ENCODE measurements around the gene APLF.

The APLF gene, protein sequence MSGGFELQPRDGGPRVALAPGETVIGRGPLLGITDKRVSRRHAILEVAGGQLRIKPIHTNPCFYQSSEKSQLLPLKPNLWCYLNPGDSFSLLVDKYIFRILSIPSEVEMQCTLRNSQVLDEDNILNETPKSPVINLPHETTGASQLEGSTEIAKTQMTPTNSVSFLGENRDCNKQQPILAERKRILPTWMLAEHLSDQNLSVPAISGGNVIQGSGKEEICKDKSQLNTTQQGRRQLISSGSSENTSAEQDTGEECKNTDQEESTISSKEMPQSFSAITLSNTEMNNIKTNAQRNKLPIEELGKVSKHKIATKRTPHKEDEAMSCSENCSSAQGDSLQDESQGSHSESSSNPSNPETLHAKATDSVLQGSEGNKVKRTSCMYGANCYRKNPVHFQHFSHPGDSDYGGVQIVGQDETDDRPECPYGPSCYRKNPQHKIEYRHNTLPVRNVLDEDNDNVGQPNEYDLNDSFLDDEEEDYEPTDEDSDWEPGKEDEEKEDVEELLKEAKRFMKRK

DNA sequence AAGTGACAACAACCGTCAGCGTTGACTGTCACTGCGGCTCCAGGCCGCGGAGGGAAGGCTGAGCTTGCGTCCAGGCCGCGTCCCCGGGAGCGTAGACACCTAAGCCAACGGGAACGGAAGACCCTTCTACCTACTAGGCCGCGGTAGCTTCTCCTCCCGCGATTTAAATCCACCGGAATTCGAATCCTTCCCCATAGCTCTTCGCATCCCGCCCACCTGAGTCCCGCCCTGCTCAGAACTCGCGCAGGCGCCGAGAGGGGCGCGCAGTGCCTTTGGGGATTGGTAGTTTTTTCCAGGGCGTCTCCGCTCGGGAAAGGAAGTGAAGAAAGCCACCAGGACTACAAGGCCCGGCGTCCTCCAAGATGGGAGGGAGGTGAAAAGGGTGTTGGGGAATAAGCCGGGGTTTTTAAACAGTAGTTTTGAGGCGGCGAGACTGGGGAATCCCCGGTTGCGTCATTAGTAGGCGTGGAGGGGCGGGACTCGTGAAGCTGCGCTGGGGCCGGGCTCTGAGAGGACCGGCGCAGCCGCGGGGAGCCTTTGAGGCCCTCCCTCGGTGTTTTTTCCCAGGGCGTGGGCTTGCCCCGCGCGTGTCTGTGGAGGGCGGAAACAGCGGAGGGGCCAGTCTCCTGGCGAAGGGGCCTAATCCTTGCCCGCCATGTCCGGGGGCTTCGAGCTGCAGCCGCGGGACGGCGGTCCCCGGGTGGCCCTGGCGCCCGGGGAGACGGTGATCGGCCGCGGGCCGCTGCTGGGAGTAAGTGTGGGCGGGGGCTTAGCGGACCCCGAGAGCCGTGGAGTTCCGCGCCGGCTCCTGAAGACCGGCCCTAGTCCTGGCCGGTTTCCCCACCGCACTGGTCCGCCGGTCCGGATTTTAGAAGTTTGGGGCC lies at the start of gene APLF, which contains the start of gene FBXO48:
Gene APLF (plus strand): TSS at position 509 of the 884 bp plus-strand sequence. CDS start 147 bp downstream, at position 656.
Gene FBXO48 (minus strand): TSS at position 218 of the 884 bp plus-strand sequence. CDS start 2,149 bp downstream, outside the sequence.
- DNase-seq: peak; percentile 94

DNA sequence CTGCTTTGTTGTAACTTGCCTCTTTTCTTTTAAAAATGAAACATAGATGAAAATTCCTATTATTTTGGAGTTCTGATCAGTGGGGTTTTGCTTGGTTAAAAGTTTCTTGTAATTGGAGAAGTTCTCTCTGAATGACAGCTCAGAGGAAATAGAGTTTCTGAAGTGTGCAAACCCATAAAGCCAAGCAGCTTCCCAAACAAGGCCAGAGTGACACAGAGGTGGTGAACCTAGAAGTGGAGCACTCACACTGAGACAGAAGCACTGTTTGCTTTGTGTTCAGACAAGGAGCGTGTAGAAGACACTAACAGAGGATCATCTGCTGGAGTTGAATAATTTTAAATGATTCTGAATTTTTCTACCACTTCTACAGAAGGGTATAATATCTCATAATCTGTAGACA lies 49.5 kb upstream of the APLF start:
- DNase-seq: no peak

DNA sequence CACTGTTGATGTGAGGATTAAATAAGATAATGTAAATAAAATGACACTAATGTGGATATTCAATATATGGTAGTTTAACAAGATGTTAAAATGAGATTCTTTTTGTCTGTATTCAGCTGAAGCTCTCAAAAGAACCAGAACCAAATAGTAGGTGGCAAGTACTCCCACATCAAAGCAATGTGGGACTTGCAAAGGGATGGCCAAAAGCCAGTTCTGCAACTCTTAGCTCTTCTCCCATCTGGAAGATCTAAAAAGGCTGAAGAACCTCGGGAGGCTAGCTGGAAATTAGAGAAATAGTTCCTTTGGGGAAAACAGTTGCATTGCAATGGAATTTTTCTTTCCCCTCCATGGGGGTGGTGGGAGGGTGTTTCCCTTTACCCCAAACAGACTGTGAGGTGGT lies 49.0 kb upstream of the APLF start:
- no peak for DNase-seq

DNA sequence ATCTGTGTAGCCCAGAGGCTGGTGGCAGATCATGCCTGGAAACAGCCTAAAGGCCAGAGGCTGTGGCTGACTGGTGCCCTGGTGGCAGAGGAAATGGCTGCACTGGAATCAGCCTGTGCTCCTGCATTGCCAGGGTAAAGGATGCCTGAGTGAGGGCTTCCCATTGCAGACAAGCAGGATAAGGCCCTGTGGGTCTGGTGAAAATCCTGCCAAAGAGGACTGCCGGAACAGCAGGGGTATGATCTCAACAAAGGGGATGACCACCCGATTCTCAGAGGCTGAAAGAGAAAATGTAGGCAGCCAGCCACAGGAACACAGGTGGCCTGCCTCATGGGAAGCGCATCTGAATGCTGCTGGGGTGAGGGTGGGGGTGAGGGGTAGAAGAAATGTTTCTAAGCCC lies 48.5 kb upstream of the APLF start:
- no peak for DNase-seq

DNA sequence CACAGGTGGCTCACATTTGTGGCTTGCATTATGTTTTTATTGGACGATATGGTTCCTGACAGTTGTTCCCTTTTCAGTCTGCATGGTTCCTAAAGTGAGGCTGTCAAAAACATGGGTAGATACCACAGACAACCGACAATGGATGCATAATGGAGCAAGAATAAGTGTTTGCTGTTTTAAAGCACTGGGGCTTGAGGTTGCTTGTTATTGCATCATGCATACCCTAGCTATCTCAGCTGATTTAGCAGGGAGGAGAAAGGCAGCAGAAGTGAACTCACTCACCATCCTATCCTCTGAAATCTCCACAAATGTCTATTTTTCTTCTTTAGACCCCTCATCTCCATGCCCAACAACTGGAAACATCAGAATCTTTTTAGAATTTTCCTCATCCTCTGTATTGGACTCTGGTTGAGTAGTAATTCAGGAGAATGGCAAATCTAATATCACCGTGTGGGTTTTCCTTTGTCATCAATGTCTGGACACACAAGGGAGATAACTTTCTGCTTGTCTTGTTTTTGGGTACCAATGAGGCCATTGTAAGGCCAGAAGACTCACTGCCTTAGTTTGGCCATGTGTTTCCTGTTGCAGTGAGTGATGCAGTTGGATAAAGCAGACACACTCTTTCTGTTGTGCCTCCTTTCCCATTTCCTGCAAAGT lies 47.0 kb upstream of the APLF start:
- no peak for DNase-seq

DNA sequence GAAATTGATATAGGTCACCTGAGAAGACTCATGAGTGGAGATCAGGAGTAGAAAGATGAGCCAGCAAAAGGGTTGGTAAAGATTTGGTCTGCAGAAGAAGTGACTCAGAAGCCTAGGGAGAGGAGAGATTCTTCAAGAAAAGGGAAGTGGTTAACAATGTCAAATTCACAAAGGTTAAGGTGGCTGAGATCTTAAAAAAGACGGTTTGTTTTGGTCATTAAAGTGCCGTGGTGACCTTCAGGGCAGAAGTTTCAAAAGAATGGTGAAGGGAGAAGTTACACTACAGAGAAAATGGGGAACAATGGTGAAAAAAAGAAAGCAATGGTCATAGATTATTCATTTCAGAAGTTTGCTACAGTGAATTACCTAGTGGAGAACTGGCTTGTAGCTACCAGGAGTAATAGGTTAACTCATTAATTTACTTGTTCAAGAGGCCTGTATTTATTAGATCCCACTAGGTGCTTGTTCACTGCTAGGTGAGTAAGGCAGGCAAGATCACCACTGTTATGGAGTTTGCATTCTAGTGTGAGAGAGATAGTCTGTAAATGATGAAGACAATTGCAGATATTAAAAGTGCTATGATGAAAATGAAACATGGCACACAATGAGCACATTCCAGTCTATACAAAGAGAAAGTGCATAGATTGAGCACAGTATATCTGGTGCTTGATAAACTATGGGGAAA lies 43.3 kb upstream of the APLF start:
- DNase-seq: no peak

DNA sequence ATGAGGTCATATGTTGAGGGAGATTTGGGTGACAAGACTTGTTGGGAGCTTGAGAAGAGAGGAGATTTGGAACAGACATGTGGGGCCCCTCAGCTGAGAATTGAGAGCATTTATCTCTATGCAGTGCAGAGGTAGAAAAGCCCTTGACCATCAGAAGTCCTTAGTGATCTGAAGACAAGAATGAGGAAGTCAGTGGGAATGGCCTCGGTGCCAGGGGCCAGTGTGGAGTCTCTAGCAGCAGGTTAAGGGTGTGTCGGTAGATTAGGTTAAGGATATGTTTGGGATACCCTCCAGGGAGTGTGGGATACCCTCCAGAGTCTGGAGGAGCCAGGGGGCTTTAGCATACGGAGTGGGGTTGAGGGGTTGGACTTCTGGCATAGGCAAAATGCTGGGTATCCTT lies 41.9 kb upstream of the APLF start:
- no peak for DNase-seq

DNA sequence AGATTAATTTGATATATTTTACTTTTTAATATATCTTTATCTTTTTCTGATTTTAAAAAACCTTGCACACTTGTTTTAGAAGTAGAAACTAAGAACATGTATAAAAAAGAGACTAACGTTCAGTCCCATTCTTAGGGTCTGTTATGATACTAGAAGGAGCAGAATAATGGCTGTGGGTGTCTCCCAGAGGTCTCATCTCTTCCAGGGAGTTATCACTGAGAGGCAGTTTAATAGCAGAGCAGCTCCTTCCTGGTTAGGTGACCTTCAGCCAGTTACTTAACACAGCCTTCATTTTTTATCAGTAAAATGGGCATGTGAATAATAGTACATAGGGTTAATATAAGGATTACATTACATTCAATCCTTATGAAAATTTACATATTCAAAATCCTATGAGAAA lies 40.9 kb upstream of the APLF start:
- DNase-seq: no peak

DNA sequence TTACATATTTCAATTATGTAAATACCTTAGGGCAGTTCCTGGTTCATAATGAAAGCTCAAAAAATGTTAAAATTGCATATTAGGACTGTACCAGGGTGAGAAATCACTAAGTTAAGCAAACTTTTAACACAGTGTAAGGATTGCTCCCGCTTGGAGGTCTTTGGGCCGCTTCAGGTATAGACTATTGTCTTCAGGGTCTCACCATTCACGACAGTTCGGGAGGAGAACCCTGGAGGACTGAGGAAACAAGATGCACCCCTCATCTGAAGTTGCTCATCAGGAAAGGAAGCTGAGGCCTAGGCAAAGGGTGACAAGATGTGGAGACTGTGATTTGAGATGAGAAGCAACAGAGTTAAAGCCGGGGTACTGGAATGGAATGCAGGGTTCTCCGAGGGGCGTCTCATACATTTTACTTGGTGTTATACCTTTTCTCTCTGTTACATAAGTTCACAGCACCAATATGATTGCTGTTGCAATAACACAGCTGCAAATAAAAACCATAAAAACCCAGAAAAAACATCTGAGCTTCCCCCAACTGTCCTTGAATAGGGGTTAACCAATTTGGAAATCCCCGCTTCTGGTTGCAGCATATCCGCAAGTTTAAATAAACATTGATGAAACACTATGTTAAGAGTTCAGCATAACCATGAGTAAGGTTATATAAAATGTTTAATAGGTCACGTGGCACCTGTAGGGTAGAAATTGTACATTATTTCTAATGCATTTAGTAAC lies 40.4 kb upstream of the APLF start:
- DNase-seq: no peak

DNA sequence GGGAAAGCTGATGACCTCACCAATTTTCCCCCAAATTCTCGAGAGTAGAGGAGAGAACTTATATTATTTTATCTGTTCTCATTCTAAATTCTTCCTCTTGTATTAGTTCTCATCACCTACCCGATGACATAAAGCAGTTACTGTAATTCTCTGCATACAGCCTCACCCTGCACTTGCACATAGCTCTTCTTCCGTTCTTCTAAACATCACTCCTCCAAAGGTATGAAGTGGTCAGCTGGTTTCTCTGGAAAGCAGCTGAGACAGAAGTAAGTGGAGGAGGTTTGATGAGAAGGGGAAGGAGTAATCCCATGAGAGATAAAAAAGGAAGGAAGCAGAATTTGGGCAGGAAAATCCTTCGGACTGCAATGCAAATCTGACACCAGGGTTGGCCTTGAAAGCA lies 39.3 kb upstream of the APLF start:
- DNase-seq: no peak

DNA sequence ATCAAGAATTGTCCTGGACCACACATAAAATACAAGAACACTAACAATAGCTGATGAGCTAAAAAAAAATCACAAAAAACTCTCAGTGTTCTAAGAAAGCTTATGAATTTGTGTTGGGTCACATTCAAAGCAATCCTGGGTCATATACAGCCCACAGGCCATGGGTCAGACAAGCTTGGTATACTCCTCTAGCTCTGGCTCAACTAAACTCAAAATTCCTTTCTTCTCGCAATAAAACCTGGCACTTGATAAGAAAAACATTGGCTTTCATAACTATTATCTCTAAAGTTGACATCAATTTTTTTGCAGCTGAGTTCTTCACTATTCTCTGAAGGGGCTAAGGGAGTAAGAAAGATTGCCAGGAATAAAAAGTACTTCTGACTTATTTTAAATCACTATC lies 38.6 kb upstream of the APLF start:
- no peak for DNase-seq

DNA sequence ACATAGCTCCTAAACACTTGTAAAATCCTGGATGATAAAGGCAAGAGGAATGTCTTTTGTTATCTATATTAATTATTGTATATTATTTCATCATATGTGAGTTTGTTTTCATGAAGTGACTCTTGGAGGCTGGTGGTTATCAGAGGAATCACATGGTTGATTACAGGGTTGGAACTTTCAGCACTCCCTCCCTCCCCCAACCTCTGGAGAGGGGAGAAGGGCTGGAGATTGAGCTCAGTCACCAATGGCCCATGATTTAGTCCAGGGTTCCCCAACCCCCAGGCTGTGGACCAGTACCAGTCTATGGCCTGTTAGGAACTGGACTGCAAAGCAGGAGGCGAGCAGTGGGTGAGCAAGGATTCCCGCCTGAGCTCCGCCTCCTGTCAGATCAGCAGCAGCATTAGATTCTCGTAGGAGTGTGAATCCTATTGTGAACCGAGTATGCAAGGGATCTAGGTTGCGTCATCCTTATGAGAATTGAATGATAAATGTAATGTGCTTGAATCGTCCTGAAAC lies 38.0 kb upstream of the APLF start:
- no peak for DNase-seq

DNA sequence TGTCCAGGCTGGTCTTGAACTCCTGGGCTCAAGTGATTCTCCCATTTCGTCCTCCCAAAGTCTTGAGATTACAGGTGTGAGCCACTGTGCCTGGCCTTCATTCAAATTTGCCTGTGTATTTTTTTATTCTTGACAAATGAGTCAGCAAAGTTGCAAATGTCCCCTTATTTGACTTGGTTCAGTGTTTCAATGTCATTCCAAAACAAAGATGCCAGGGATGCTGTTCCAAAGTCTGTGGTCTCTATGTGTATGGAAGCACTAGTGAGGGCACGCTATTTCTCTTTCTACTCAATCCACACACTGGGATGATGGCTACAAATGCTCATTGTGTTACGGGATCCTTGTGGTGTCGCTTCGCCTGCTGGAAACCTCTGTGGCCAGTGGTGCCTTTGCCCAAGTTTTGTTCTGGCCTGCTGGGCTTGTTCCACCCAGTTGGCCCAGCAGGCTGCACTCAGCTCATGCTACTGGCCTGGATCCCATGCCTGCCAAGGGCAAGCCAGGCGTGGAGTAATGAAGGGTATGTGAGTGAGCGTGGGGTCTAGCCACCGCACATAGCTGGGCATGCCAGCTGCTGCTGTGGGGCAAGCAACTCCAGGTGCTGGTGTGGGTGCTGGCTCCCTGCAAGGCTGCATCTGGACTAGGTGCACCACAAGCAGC lies 35.9 kb upstream of the APLF start:
- DNase-seq: no peak

DNA sequence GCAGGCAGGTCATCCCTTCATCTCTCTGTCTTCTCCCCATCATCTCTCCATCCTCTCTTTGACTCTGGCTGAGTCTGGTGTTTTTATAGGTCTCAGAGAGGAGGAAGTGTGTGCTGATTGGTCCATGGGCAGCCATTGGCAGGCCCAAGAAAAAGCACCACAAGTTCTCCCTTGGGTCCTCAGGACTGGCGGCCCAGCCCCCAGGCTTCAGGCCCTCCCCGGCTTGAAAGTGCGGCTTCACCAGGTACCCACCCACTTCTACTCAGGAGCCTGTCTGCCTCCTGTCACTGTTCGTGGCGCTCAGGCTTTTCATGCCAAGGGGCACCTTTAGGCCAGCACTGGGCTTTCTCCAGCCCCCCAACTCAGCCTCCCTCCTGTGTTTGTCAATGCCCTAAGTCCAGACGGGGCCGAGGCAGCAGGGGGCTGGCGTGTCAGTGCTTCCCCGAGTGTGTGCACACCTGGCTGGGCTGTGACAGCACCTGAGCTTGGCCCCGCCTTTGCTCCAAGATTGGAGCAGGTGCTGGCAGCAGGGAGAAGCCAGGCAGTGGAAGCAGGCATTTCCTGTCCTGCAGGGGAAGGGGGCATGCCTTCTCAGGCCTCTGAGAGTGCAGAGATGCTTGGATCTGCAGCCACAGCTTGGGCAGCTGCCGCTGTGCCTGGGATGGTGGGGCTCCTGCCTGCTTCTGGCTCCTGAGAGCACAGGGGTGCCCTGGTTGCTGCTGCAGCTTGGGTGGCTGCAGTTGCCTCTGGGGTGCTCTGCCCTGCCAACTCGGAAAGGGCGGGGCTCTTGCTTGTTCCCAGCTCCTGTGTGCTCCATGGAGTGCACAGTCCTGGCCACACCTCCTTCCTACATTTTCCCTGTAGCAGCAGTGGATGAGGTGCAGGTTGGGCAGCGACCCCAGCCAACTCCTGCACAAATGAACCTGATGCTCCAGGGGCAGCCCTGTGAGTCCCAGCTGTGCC lies 34.4 kb upstream of the APLF start:
- no peak for DNase-seq

DNA sequence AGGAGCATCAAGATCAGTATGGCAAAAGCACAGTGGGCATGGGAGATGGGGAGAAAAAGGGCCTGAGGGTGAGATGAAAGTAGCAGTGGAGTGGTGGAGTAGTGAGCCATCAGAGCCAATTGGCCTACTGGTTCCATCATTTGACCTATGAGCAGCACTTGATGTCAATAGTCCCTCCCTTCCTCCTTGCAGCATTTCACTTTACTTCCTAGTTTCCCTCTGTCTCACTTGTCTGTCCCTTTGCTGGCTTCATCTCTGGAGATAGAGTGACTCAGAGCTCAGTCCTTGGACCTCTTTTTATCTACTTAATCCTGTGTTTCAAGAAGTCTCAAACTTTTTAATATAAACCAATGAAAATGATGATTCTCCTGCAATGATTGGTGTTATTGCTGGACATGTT lies 32.4 kb upstream of the APLF start:
- DNase-seq: no peak

DNA sequence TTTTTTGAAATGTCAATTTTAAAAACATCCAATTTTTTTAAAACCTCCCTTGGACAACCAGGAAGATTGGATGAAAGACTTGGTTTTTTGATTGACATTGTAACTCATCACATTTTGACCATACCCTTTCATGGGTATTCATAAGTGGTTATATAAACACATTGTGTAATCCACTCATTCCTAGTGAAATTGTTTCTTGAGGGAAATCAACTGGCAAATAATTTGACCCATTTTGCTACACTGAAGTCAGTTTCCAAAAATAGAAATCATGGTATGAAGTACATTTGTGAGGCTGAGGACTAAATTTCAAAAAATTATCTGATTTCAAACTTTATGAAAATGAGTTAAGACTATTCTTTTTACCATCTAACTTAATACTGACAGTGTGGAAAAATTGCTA lies 31.8 kb upstream of the APLF start:
- DNase-seq: no peak

DNA sequence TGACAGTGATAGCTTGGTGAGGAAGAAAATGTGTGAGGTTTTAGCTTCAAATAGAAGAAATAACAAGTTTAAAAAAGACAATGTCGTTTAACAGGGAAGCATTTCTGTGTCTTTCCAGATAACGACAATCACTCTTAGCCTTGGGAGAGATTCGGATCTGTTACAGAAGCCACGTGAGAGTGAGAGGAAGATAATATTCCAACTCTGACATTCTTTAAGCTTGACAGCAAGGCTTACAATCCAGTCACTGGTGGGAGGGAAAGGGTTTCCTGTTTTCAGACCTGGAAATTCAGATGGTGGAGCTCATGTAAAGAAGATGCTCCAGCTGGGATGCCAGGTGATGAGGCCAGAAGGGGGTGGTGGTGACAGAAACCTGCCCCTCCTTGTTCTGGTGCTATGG lies 31.1 kb upstream of the APLF start:
- no peak for DNase-seq

DNA sequence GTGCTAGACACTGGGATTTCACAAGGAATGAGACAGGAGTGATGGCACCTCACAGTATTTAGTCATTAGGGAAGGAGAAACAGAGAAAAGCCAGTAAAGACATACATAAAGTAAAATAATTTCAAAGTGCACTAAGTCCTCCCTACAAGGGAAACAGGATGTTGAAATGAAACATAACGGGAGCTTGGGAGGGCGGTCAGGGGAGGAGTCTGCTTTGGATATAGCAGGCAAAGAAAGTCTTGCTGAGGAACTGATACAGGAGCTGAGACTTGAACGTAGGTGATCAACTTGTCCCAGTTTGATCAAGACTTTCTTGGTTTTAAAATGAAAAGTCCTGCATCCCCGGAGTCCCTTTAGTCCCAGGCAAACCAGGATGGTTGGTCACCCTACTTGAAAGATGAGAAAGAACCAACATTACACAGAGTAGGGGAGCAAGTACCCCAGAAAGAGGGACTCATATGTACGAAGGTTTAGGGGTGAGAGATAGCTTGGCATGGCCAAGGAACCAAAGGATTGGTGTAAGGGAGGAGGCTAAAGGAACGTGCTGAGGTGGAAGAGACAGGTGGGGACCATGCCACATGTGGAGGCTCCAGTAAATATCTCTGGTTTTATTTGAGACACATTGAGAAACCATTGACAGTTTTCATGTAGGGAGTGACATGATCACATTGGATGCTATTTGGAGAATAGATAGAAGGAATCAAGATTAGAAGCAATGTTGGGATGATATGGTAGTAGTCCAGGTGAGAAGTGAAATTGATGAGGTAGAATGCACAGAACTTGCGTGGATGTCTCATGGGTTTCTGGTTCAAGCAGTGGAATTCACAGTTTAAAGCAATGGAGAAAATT lies 28.7 kb upstream of the APLF start:
- DNase-seq: no peak
